ENCODE measurements around the gene AMT.

- TF ChIP-seq ZNF565 (CRISPR knock-in tag; conservative IDR thresholded peaks at IDR 0.05; ENCODE audit: low read depth) (no peak), CSDC2 (CRISPR knock-in tag; IDR thresholded peaks at IDR 0.05) (no peak), ZNF8 (CRISPR knock-in tag; IDR thresholded peaks at IDR 0.05) (no peak), TOX (CRISPR knock-in tag; IDR thresholded peaks at IDR 0.05; ENCODE audit: borderline replicate concordance) (no peak), RARB (CRISPR knock-in tag; IDR thresholded peaks at IDR 0.05) (no peak)
- TF ChIP-seq, protein P1, sequence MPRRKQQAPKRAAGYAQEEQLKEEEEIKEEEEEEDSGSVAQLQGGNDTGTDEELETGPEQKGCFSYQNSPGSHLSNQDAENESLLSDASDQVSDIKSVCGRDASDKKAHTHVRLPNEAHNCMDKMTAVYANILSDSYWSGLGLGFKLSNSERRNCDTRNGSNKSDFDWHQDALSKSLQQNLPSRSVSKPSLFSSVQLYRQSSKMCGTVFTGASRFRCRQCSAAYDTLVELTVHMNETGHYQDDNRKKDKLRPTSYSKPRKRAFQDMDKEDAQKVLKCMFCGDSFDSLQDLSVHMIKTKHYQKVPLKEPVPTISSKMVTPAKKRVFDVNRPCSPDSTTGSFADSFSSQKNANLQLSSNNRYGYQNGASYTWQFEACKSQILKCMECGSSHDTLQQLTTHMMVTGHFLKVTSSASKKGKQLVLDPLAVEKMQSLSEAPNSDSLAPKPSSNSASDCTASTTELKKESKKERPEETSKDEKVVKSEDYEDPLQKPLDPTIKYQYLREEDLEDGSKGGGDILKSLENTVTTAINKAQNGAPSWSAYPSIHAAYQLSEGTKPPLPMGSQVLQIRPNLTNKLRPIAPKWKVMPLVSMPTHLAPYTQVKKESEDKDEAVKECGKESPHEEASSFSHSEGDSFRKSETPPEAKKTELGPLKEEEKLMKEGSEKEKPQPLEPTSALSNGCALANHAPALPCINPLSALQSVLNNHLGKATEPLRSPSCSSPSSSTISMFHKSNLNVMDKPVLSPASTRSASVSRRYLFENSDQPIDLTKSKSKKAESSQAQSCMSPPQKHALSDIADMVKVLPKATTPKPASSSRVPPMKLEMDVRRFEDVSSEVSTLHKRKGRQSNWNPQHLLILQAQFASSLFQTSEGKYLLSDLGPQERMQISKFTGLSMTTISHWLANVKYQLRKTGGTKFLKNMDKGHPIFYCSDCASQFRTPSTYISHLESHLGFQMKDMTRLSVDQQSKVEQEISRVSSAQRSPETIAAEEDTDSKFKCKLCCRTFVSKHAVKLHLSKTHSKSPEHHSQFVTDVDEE (CRISPR knock-in tag; IDR thresholded peaks at IDR 0.05): no peak
- TF ChIP-seq, protein P2, sequence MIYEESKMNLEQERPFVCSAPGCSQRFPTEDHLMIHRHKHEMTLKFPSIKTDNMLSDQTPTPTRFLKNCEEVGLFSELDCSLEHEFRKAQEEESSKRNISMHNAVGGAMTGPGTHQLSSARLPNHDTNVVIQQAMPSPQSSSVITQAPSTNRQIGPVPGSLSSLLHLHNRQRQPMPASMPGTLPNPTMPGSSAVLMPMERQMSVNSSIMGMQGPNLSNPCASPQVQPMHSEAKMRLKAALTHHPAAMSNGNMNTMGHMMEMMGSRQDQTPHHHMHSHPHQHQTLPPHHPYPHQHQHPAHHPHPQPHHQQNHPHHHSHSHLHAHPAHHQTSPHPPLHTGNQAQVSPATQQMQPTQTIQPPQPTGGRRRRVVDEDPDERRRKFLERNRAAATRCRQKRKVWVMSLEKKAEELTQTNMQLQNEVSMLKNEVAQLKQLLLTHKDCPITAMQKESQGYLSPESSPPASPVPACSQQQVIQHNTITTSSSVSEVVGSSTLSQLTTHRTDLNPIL (CRISPR knock-in tag; IDR thresholded peaks at IDR 0.05; ENCODE audit: low read depth): no peak
These were observed 12.0 kb downstream of the AMT start for GRCh38 chr3:49410066-49410845.

Measured in SK-N-SH treated with all-trans-retinoic acid at 6 μM for 48 hours (cell line).